ENCODE data around the gene ZNF260. TPM values are rescaled to one million over a fixed set of nuclear protein-coding genes. Genes with fewer than 3 reads are reported as not detected.

Gene ZNF260
- total RNA-seq, 4 donors from 2014 or later: 5.1 to 24.4 (median 14.4) TPM

DNA sequence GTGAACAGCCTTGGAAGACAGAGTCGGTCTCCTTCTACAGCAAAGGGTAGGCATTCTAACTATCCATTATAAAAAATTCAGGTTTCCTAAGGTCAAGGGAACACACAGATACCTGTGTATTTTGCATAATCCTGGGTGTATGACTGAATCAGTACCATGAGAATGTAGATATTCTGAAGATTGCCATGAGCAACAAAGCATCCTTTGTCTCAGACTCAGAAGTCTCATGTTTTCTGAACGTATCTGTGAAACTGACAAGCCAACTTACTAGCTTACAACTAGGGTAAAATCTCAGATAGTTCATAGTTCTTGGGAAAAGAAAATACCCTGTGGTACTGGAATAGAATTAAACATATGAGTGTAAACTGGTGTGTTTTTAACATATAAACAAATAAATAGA, 45.2 kb downstream of the ZNF260 start:
- Histone ChIP-seq H3K4me1 (peaks cover under 1% of the 10 kb centered on the region), H3K9me3 (no peaks in the 10 kb centered on the region), H3K36me3 (peaks cover 3% of the 10 kb centered on the region), H3K4me3 (no peak overlapping the region), H3K27ac (no peak overlapping the region), H3K27me3 (no peaks in the 10 kb centered on the region)
- TF ChIP-seq, protein P1, sequence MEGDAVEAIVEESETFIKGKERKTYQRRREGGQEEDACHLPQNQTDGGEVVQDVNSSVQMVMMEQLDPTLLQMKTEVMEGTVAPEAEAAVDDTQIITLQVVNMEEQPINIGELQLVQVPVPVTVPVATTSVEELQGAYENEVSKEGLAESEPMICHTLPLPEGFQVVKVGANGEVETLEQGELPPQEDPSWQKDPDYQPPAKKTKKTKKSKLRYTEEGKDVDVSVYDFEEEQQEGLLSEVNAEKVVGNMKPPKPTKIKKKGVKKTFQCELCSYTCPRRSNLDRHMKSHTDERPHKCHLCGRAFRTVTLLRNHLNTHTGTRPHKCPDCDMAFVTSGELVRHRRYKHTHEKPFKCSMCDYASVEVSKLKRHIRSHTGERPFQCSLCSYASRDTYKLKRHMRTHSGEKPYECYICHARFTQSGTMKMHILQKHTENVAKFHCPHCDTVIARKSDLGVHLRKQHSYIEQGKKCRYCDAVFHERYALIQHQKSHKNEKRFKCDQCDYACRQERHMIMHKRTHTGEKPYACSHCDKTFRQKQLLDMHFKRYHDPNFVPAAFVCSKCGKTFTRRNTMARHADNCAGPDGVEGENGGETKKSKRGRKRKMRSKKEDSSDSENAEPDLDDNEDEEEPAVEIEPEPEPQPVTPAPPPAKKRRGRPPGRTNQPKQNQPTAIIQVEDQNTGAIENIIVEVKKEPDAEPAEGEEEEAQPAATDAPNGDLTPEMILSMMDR (IDR thresholded peaks at IDR 0.05): no peak
- no peak for TF ChIP-seq POLR2AphosphoS5 (IDR thresholded peaks at IDR 0.05)
- TF ChIP-seq POLR2A (IDR thresholded peaks at IDR 0.05): no peak
- no peak for TF ChIP-seq EP300 (IDR thresholded peaks at IDR 0.05)
- WGBS: 94% methylated on average over 2 of the region's 2 CpGs
- DNase-seq (ENCODE audit: low spot score in 2 of 2): no peak

Other genes with a start within 250 kb of the ZNF260 start
- 10 to 100 TPM in 1 of 4 donors, 1 to 10 TPM in 3; 1.5 to 10.5 (median 3.6) TPM for gene ZFP14, start 149.1 kb downstream of the ZNF260 start, total RNA-seq
- gene ZFP82, start 109.6 kb downstream of the ZNF260 start, total RNA-seq: 1 to 10 TPM in 3 of 4 donors, under 1 TPM in 1; 0.47 to 4.0 (median 1.7) TPM
- 10 to 100 TPM in 1 of 4 donors, 1 to 10 TPM in 3; 6.4 to 24.4 (median 7.4) TPM for gene ZNF566, start 38.7 kb downstream of the ZNF260 start, total RNA-seq
- 10 to 100 TPM in 2 of 4 donors, 1 to 10 TPM in 2; 7.0 to 13.3 (median 10.7) TPM for gene ZNF529, start 45.0 kb upstream of the ZNF260 start, total RNA-seq
- 10 to 100 TPM in 1 of 4 donors, under 1 TPM in 3; 0.62 to 11.7 (median 0.86) TPM for gene ZNF382, start 77.0 kb upstream of the ZNF260 start, total RNA-seq
- gene ZNF461, start 138.6 kb upstream of the ZNF260 start, total RNA-seq: 10 to 100 TPM in 1 of 4 donors, 1 to 10 TPM in 3; 5.5 to 13.5 (median 8.6) TPM
- gene ZNF567, start 159.3 kb upstream of the ZNF260 start, total RNA-seq: 10 to 100 TPM in 2 of 4 donors, 1 to 10 TPM in 2; 7.0 to 19.8 (median 11.4) TPM
- 10 to 100 TPM in 1 of 4 donors, 1 to 10 TPM in 3; 1.5 to 10.7 (median 4.8) TPM for gene ZNF850, start 244.5 kb upstream of the ZNF260 start, total RNA-seq